ENCODE data around the gene SORL1. TPM values are rescaled to one million over a fixed set of nuclear protein-coding genes. Genes with fewer than 3 reads are reported as not detected.
A peak's percentile ranks its signal among the peaks of the same experiment; 100 is the strongest.

Gene SORL1
- total RNA-seq, 1 experiment from 2014 or later: 4.9 TPM

DNA sequence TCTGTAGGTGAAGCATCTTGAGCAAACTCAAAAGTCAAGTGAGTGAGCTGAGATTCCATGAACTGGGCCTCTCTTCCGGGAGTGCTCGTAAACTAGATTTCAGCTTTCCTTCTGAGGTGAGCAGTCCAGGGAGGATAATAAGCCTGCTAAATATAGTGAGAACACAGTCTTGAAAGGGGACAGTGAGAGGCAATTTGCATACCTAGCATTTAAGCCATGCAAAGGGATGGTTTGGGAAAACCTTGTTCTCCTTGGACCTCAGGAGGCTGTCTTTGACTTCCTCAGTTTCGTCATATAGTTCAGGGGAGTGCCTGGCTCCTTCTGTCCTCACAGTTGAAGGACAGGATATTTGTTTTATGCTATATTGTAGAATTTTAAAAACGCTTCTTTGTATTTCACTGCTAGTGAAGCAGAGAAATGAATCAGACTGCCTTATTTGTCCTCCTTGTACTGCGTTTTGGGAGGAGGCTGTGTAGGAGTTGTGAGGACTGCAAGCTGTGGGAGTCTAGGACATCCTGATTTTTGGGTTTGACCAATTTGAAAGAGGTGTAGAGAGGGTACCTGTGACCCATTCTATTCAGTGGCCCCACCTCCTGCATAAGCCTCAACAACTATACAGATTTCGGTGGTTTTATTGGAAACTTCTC, 11.7 kb downstream of the SORL1 start:
- Histone ChIP-seq H4K20me1 (ENCODE audit: insufficient read depth) (no peaks in the 10 kb centered on the region), H3K4me2 (peak overlapping the region; percentile 68), H3K9me3 (ENCODE audit: insufficient read depth, low read depth) (no peaks in the 10 kb centered on the region), H2AFZ (no peak overlapping the region), H3K4me1 (replicated peaks; ENCODE audit: insufficient read depth) (peaks cover 90% of the 10 kb centered on the region), H3K4me3 (peak overlapping the region; percentile 9; the same call in 1 of the 2 replicates), H3K79me2 (ENCODE audit: low read depth) (no peaks in the 10 kb centered on the region), H3K36me3 (ENCODE audit: low read depth) (no peaks in the 10 kb centered on the region), H3K27me3 (ENCODE audit: insufficient read depth, low read depth) (no peaks in the 10 kb centered on the region), H3F3A (ENCODE audit: insufficient read depth, low read depth) (peaks cover 67% of the 10 kb centered on the region), H3K9me2 (ENCODE audit: insufficient read depth) (no peaks in the 10 kb centered on the region), H3K27ac (peak overlapping the region; percentile 95)
- POLR2A ChIA-PET (ENCODE audit: unreplicated experiment): no interaction called here
- CTCF ChIA-PET: interaction anchor here (0.7 kb wide), 1 partner anchor 23 kb away, joined by 6 read pairs; no protein-coding TSS in a partner anchor
- no peak for DNase-seq
- intact Hi-C loops (cut with micrococcal nuclease; ENCODE audit: unreplicated experiment): loop anchor here (10.0 kb wide), 2 partner anchors 71 to 919 kb away; no protein-coding TSS in a partner anchor
- BruUV-seq (replicated peaks): no TSS peak
- TF ChIP-seq EZH2 (IDR thresholded peaks at IDR 0.05; ENCODE audit: low read depth): no peak
- TF ChIP-seq CTCF (conservative IDR thresholded peaks at IDR 0.05): no peak

DNA sequence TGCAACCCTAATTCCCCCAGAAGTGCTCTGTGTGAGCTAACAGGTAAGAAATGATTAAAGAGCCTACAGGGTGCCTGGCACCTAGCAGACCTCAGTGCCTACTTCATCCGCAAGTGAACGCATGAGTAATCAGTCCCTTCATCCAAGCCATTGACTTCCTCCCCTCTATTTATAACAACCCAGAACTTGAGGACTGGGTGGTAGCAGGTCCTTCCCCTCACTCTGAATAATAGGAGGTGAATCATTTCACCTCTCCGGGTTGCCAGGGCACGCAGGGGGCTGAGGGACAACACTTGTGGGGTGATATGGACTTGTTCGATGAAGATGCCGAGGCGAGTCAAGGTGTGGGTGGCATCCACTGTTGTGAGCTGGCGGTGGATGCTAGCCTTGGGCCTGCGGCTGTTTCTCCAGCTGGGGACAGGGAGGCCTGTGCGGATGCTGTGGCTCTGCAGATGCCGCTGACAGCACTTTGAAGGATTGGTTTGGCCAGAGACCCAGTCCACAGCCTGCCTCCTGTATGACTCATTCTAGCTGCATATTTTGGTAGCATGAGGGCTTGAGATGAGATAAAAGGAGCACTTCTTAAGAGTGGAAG, 12.3 kb downstream of the SORL1 start:
- Histone ChIP-seq H3K4me3 (peak overlapping the region; percentile 9; the same call in 1 of the 2 replicates), H3K9me2 (ENCODE audit: insufficient read depth) (no peaks in the 10 kb centered on the region), H3K36me3 (ENCODE audit: low read depth) (no peaks in the 10 kb centered on the region), H3K27ac (peak overlapping the region; percentile 95), H3K4me1 (replicated peaks; ENCODE audit: insufficient read depth) (peaks cover 93% of the 10 kb centered on the region), H2AFZ (no peak overlapping the region), H3K9me3 (ENCODE audit: insufficient read depth, low read depth) (no peaks in the 10 kb centered on the region), H3K4me2 (peak overlapping the region; percentile 68), H3K79me2 (ENCODE audit: low read depth) (no peaks in the 10 kb centered on the region), H4K20me1 (ENCODE audit: insufficient read depth) (no peaks in the 10 kb centered on the region), H3F3A (ENCODE audit: insufficient read depth, low read depth) (peaks cover 67% of the 10 kb centered on the region), H3K27me3 (ENCODE audit: insufficient read depth, low read depth) (no peaks in the 10 kb centered on the region)
- ChIA-PET CTCF (interaction anchor here (0.6 kb wide), 1 partner anchor 100 kb away, joined by 8 read pairs; no protein-coding TSS in a partner anchor), POLR2A (ENCODE audit: unreplicated experiment) (no interaction called here)
- no TSS peak for BruUV-seq (replicated peaks)
- no peak for TF ChIP-seq EZH2 (IDR thresholded peaks at IDR 0.05; ENCODE audit: low read depth)
- TF ChIP-seq CTCF (conservative IDR thresholded peaks at IDR 0.05): no peak
- peak; percentile 72 to 96 for DNase-seq
- intact Hi-C loops (cut with micrococcal nuclease; ENCODE audit: unreplicated experiment): loop anchor here (10.0 kb wide), 2 partner anchors 70 to 920 kb away; no protein-coding TSS in a partner anchor

- intact Hi-C loops (cut with micrococcal nuclease; ENCODE audit: unreplicated experiment): loop anchor here (1.0 to 10.0 kb wide), 3 partner anchors 11 to 921 kb away; no protein-coding TSS in a partner anchor
- Histone ChIP-seq H3K4me2 (peak overlapping the region; percentile 68), H3K27ac (peak overlapping the region; percentile 95), H3K79me2 (ENCODE audit: low read depth) (no peaks in the 10 kb centered on the region), H3K27me3 (ENCODE audit: insufficient read depth, low read depth) (no peaks in the 10 kb centered on the region), H3K4me3 (peak overlapping the region; percentile 16; the same call in 1 of the 2 replicates), H2AFZ (0 out of 2 replicates have a peak overlapping the region, but pooled peaks have one; percentile 46), H3F3A (ENCODE audit: insufficient read depth, low read depth) (peaks cover 61% of the 10 kb centered on the region), H4K20me1 (ENCODE audit: insufficient read depth) (no peaks in the 10 kb centered on the region), H3K4me1 (replicated peaks; ENCODE audit: insufficient read depth) (peaks cover 80% of the 10 kb centered on the region), H3K36me3 (ENCODE audit: low read depth) (no peaks in the 10 kb centered on the region), H3K9me2 (ENCODE audit: insufficient read depth) (no peaks in the 10 kb centered on the region), H3K9me3 (ENCODE audit: insufficient read depth, low read depth) (no peaks in the 10 kb centered on the region)
- no peak for TF ChIP-seq EZH2 (IDR thresholded peaks at IDR 0.05; ENCODE audit: low read depth)
- no peak for TF ChIP-seq CTCF (conservative IDR thresholded peaks at IDR 0.05)
- POLR2A ChIA-PET (ENCODE audit: unreplicated experiment): no interaction called here
- BruUV-seq (replicated peaks): no TSS peak
- no peak for DNase-seq
- CTCF ChIA-PET: interaction anchor here (0.7 kb wide), 1 partner anchor 215 kb away, joined by 5 read pairs; no protein-coding TSS in a partner anchor
Observed at GRCh38 chr11:121465709-121466062, 13.6 kb downstream of the SORL1 start.
